DMS153 treated with DMSO at 0.1 percent for 48 hours (cell line): ENCODE measurements around the gene LAMTOR3.

Experiments used
- DNase-seq: peaks from one replicate; lab custom pipeline; 2025; ENCODE audit not compliant: unreplicated experiment; lab: John Stamatoyannopoulos, UW

Gene LAMTOR3

GRCh38 chr4:99863804-99864203 is 30.4 kb downstream of the LAMTOR3 start:
- no peak for DNase-seq

- no peak for DNase-seq
These were observed 32.9 kb downstream of the LAMTOR3 start for GRCh38 chr4:99861120-99861905.

GRCh38 chr4:99860521-99860920 is 33.7 kb downstream of the LAMTOR3 start:
- DNase-seq: no peak

- no peak for DNase-seq
These were observed 34.6 kb downstream of the LAMTOR3 start for GRCh38 chr4:99859618-99860017.

GRCh38 chr4:99857307-99857706 is 36.9 kb downstream of the LAMTOR3 start:
- no peak for DNase-seq

- DNase-seq: no peak
These were observed 38.1 kb downstream of the LAMTOR3 start for GRCh38 chr4:99856166-99856565.

- no peak for DNase-seq
These were observed 38.5 kb downstream of the LAMTOR3 start for GRCh38 chr4:99855678-99856077.

- no peak for DNase-seq
These were observed 40.2 kb downstream of the LAMTOR3 start for GRCh38 chr4:99853999-99854398.

- DNase-seq: no peak
These were observed 41.0 kb downstream of the LAMTOR3 start for GRCh38 chr4:99853190-99853589.

GRCh38 chr4:99852199-99852749 is 42.0 kb downstream of the LAMTOR3 start:
- DNase-seq: no peak

- no peak for DNase-seq
These were observed 45.6 kb downstream of the LAMTOR3 start for GRCh38 chr4:99848591-99849001.

- no peak for DNase-seq
These were observed 46.8 kb downstream of the LAMTOR3 start for GRCh38 chr4:99847362-99847976.

- no peak for DNase-seq
These were observed 47.3 kb downstream of the LAMTOR3 start for GRCh38 chr4:99846891-99847290.

- no peak for DNase-seq
These were observed 48.3 kb downstream of the LAMTOR3 start for GRCh38 chr4:99845708-99846469.

GRCh38 chr4:99845179-99845578 is 49.0 kb downstream of the LAMTOR3 start:
- DNase-seq: no peak

GRCh38 chr4:99844048-99844447 is 50.2 kb downstream of the LAMTOR3 start:
- DNase-seq: no peak

- no peak for DNase-seq
These were observed 50.8 kb downstream of the LAMTOR3 start for GRCh38 chr4:99843413-99843812.

- no peak for DNase-seq
These were observed 53.1 kb downstream of the LAMTOR3 start for GRCh38 chr4:99841129-99841528.

- no peak for DNase-seq
These were observed 55.3 kb downstream of the LAMTOR3 start for GRCh38 chr4:99838927-99839326.

GRCh38 chr4:99835942-99836341 is 58.3 kb downstream of the LAMTOR3 start:
- DNase-seq: no peak

GRCh38 chr4:99834569-99834968 is 59.7 kb downstream of the LAMTOR3 start:
- DNase-seq: no peak

- no peak for DNase-seq
These were observed 60.5 kb downstream of the LAMTOR3 start for GRCh38 chr4:99833756-99834155.
